ENCODE results near the gene TXNIP.

Gene TXNIP

DNA sequence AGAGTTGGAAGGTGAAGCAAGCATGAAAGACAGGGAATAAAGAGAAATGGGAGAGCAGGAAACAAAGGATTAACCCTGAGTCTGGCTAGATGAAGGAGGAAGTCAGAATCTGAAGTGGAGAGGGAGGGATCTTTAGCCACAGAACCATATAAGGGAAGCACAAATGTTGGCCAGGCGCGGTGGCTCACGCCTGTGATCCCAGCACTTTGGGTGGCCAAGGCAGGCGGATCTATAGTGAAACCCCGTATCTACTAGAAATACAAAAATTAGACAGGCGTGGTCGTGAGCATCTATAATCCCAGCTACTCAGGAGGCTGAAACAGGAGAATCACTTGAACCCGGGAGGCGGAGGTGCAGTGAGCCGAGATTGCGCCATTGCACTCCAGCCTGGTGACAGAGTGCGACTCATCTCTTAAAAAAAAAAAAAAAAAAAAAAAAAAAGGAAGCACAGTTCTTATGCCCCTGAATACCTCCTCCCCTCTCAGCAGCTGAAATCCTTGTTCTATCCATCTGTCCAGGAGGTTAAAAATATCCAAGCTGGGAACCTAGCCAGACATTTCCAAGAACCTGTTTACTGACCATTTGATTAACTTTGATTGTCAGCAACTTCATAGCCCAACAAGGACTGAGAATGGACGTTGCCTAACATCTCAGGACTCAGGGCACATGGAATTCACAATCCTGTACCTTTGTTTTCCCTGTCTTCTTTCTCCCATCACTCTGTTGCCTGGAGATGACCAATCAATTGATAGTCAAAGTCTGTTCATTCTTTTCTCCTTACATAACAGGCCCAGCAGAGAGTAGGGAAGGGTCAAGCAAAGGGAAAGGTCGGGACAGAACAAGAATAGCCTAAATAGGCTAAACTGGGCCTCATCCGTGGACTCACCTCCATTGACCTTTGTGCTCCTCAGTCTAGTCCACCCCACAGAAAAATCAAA, 10.6 kb downstream of the TXNIP start:
- no peak for DNase-seq (ENCODE audit: low spot score)

DNA sequence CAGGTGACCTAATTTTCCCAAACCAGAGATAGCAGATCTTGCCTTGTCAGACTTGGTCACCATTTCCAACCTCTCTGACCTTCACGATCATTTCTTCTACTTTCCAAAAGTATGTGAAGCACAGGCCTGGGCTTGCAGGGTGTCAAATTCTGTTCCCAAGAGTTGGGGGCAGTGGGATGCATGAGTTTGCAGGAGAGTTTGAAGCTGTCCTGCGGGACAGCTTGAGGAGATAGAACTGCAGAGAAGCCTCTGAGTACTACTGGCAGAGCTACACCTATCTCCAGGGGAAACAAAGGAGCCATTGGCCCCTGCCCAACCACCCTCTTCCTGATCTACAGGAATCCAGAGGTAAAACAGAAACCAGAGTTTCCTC, 11.3 kb downstream of the TXNIP start:
- DNase-seq (ENCODE audit: low spot score), result no peak

DNA sequence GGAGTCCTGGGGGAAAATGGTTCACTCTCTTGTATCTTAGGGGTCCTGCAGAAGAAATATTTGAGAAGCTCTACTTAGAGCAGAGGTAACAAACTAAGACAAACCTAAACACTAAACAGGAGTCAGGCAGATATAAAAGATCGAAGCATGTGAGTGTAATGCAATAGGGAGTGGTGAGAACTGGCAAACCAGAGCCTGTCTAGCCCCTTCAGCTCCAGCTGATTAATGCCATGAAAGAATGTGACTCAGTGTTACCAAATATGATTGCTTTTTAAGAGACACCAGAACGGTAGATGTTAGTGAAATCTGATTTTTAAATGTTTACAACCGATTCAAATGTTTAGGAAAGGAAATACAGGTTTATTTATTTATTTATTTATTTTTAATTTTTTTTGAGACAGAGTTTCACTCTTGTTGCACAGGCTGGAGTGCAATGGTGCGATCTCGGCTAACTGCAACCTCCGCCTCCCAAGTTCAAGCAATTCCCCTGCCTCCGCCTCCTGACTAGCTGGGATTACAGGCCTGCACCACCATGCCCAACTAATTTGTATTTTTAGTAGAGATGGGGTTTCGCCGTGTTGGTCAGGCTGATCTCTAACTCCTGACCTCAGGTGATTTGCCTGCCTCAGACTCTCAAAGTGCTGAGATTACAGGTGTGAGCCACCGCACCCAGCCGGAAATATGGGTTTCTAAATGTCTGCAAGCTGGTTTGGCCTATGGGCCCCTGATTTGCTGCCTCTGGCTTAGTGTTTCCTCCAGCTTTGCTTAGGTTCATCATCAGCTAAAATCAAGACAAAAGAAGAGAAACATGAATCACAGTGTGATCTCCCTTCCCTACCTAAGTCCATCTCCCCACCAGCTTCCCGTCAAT, 12.2 kb downstream of the TXNIP start:
- no peak for DNase-seq (ENCODE audit: low spot score)

DNA sequence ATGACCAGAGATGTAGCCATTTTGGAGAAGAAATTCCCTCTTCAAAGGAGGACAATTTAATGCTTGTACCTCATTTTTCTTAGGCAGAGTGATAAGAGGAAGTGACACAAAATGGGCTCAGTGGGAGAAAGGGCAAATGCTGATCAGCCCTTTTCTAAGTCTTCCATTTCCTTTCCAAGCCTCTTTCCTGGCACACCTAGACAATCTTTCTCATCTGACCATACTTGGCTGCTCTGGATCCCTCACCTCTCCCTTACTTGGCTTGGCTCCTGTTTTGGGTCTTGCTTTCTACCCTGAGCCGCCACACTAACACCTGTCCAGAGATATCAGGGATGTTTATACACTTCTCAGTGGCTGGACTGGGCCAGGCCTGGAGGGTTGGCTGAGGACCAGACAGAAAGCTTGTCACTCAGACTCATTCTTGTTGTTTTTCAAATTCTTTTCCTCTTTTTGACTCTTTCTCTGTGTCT, 13.1 kb downstream of the TXNIP start:
- DNase-seq (ENCODE audit: low spot score), result no peak

DNA sequence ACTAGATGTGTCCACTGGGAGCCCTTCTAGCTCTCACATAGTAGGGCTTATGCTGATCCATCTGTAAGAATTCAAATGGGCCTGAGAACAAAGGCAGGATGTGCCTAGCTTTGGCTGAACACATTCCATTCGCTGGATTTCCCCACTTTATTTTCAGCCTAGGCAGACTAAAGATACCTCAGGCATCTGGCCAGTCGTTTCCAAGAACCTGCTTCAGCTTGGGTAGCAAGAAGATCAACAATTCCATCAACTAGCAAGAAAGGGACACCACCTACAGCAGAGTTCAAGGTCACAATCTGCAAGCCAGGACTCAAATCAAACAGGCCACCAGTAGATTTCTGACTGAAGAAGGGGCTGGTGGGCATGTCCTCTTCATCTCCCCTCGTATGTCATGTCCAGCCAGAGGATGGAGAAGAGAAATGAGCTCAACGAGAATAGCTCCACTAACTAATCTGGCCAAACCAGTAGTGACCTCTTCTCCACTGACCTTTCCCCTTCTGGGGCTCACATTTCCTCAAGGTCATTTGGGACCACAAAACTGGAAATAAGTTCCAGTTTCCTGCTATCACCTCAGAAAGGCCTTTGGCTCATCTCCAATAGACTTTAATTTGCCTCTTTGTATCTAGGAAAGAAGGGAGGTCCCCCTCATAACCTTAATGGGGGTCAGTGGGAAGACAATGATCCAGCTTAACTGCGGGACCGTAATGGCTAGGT, 14.2 kb downstream of the TXNIP start:
- no peak for DNase-seq (ENCODE audit: low spot score)

DNA sequence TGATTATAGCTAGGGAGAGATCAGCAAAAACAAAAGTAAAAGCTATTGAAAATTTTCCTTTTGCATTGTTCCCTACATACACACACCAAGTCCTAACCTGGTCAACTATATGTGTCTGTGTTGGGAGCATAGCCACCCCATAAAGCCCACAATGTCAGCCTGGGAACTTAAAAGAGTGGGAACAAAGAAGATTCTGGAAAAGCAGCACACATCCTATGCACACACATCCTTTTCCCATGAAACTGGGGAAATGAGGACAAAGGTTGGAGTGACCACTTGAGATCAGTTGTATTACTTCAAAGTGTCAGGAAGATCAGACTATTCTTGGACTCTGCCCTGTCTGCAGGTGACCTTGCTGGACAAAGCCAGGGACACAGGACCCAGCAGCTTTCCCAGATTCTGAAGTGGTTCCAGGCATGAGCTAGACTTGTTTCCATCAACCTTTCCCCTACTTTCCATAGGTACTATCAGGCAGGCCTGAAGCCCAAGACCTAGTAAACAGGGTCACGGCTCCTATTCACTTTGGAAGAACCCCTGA, 15.9 kb downstream of the TXNIP start:
- DNase-seq (ENCODE audit: low spot score), result peak; percentile 37

DNA sequence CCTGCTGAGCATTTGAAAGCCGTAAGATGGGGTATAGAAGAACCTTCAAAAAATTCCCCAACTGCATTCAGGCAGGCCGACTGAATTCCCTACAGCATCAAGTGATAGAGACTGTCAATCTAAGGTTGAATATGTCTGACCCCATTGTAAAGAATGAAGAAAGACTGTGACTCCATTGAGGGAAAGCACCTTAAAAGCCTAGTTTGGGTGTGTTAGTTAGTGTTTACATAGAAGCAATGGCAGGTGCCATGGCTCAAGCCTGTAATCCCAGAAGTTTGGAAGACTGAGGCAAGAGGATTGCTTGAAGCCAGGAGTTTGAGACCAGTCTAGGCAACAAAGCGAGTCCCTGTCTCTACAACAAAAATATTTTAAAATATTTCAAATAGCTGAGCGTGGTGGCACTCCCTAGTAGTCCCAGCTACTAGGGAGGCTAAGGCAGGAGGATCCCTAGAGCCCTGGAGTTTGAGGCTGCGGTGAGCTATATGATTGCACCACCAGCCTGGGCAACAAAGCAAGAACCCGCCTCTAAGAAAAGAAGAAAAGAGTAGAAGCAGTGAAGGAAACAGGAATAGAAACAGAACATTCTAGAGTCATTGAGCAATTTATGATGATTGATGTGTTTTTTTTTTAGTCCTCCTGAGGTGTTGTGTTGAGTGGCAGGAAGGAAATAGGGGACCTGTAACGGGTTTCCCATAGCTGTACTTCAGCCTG, 16.5 kb downstream of the TXNIP start:
- DNase-seq (ENCODE audit: low spot score), result no peak

DNA sequence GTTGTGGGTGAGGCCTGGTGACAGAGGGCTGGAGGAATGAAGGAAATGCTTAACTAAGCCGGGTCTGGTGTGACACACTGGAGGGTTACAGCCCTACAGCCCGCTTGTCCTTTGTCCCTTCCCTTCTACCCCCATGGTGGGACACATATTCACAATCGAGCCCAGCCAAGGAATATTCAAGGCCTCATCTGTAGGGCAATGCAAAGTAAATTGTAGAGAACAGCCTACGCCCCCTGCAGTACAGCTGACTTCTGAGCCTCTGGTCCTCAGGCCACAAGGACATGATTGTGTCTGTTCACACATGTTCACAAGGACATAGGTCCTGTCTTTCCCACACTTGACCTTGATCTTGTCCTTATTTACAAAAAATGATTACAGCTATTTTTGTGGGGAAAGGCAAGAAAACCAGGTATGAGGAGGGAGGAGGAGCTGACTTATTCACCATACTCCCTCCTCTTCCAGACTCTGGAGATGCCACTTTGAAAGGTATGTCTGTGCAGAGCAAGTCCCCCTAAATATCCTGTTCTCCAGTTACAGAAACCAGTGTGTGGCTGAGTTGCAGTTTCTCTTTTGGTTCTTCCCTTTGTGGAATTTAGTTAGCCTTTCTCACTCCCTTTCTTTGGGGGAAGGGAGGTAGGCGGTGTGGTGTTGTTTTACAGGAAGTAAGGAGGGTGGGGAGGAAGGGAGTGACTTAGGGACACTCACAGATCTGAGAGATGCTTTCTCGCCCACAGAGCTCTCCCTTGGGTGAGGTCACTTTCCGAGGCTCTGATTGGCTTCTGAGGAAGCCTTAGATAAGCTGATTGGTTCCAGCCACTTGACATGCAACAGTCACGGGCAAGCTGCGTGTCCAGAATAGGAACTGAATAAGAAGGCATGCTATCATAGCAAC, 17.3 kb downstream of the TXNIP start:
- peak; percentile 98 for DNase-seq (ENCODE audit: low spot score)

DNA sequence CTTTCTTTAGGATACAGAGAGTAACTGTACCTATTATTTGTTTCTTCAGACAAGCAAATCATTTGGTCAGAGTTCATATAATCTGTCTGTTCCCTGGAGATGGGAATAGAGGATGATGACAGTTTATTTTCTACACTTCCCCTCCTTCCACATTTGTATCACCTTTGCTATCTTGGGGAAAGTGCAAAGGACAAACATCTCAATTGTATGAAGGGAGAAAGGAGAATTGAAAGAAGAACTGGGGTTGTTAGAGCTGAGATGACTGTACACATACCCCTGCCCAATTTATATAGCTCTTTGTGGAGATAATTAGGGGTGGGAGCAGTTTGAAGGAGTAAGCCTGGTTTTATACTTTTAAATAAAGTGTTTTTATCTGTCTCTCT, 17.9 kb downstream of the TXNIP start:
- DNase-seq (ENCODE audit: low spot score), result peak; percentile 34

DNA sequence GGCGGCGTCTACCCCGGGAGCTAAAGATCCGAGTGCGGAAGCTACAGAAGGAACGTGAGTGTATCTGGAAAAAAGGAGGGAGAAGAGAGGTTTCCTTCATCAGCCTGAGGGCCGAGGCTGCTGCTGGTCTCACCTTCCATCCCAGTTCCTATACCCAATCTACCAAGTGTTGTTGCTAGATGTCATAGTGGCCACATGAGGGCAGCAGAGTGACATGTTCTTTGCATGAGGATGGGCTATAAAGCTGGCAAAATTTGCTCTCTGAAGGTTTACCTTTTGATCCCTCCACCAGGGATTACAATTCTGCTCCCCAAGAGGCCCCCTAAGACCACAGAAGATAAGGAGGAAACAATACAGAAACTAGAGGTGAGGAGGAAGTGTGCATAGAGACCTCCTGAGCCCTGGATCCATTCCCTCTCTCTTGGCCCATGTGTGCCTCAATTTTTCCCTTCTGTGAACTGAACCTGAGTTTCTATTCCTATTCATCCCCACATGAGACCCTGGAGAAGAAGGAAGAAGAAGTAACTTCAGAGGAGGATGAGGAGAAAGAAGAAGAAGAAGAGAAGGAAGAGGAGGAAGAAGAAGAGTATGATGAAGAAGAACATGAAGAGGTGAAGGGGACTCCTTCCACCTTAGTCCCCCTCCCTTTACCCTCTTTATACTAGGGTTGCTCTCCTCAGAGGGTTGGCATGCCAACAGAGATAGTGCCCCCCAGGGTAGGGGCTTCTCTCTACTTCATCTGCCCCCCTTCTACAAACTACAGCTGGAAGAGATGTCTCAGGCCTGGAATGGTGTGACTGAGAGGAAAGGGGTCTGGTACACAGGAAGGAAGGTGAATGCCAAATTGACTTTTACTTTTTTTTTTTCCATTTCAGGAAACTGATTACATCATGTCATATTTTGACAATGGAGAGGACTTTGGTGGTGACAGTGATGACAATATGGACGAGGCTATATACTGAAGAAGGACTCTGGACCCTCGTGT, 18.6 kb downstream of the TXNIP start:
- DNase-seq (ENCODE audit: low spot score), result peak; percentile 90

DNA sequence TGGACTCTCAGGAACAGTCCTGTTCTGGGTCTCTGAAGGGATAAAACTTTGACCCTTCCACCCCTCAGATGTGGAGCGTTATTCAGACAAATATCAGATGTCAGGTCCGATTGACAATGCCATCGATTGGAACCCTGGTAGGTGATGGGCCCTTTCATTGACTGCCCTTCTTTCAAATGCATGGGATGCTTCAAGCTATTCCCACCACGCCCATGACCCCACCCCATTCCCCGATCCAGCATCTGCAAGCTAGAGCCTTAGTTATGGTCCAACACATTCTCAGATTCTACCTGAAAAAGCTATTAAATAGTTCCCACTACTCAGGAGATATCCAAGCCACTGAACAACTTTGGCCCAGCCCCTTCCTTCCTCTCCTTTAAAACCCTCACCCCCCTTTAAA, 19.4 kb downstream of the TXNIP start:
- DNase-seq (ENCODE audit: low spot score), result no peak

DNA sequence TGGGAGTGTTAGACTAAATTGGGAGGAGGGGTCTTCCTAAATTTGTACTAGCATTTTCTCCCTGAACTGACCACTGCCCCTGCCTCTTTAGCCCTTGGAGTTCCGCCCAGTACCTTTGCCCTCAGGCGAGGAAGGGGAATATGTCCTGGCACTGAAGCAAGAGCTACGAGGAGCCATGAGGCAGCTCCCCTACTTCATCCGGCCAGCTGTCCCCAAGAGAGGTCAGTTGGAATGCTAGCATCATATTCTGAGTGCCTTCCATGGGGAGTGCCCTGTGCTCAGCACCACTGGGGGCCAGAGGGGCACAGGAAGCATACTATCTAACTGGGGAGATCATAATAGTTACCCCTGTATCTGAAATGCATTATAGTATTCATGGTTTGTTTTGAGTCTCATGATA, 21.2 kb downstream of the TXNIP start:
- DNase-seq (ENCODE audit: low spot score), result no peak

DNA sequence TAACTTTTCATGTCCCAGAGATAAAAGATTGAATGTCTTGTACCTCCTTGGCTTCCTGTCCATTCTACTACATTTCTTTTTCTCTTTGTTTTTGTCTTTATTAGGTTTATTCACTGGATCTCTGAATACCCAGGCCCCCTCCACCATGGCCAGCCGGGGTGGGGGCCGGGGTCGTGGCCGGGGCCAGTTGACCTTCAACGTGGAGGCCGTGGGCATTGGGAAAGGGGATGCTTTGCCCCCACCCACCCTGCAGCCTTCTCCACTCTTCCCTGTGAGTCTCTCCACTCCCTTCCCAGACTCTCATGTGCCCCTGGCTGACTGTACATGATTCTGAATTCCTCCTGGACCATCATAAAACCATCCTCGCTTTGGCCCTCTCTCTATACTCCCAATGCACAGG, 21.7 kb downstream of the TXNIP start:
- no peak for DNase-seq (ENCODE audit: low spot score)

DNA sequence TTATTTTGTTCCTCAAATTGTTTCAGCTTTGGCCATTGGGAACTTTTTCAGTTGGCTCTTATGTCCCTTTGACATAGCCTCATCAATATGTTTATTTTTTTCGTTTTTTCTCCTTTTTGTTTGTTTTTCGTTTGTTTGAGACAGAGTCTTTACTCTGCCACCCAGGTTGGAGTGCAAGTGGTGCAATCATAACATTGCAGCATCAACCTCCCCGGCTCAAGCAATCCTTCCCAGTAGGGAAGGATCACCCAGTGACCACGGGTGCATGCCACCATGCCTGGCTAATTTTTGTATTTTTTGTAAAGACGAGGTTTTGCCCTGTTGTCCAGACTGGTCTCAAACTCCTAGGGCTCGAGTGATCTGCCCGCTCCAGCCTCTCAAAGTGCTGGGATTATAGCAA, 23.8 kb downstream of the TXNIP start:
- DNase-seq (ENCODE audit: low spot score), result no peak

DNA sequence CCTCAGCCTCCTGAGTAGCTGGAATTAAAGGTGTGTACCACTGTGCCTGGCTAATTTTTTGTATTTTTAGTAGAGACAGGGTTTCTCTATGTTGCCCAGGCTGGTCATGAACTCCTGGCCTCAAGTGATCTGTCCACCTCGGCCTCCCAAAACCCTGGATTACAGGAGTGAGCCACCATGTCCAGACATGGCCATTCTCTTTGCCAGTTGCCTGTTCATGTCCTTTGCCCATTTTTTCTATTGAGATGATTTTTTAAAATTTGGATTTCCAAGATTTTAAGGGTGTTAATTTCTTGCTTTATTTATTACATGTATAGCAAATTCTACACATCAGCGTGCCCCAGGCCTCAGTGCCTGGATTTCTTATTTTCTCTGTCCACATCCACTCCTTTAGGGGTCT, 29.1 kb downstream of the TXNIP start:
- no peak for DNase-seq (ENCODE audit: low spot score)

DNA sequence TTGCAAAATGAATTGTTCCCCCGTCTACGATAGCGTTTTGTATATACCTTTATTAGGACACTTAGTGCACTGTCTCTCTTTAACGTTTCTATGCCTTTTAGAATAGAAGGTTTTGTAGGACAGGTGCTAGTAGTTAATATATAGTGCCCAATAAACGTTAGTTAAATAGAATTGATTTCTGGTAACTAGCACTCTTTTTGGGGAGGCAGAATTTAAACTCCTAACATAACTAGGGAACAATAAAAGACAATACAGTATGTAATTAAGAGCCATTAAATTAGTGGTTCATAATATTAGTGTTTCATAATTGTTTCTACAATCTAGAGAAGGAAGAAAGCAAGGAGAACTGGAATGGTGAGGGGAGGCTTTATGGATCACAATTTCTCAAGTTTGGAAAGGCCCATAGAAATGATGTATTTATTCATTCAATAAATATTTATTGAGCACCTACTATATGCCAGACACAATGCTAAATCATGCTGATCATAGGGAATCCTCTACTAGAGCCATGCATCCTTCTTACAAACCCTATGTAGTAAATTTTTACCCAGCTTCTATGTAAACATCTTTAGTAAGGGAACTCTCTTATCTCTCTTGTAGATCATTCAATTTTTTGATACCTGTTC, 31.1 kb downstream of the TXNIP start:
- no peak for DNase-seq (ENCODE audit: low spot score)

DNA sequence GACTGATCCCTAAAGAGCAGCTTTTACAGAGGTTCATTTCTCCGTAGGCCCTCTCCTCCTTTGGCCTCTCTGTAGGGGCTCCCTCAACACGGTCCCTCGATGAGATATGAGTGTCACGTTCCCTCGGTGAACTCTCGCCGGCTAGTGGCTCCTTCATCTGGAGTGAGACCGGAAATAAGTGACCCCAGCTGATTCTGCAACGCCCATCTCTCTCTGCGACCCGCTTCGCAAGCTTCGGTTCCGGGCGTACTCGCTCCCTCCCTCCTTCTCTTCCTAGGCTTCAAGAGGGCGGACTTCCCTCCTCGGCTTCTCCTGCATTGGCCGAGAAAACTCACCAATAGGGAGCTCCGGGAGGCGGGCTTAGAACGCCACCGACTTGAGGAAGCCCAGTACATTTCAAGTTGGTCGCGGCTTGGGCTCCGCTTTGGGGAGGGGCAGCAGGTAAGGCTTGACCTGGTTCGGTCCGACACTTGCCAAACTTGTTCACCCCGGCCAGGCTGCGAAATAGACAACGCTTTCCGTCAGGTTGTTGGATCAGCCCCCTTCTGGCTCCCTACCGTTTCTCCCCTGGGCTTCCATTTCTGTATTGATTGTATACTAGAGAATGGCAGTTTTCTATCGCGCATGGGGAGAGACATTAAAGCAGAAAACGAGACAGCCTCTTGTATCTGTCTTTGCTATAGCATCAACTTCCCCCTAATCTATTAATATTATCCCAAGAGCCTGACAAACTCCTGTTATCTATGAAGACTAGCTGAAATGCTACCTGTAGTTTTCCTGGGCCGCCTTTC, 31.9 kb downstream of the TXNIP start, which contains the start of the genes ANKRD34A and POLR3GL:
ANKRD34A (minus strand) TSS at position 248 of the 791 bp plus-strand sequence. CDS start 2,816 bp downstream, outside the sequence.
POLR3GL (plus strand) TSS at position 363 of the 791 bp plus-strand sequence. CDS start 10,176 bp downstream, outside the sequence.
- DNase-seq (ENCODE audit: low spot score), result peak; percentile 95

All from hematopoietic multipotent progenitor cell treated with erythropoietin and hydrocortisone succinate and interleukin-3 and kit ligand, for 17 days (in vitro differentiated cells).